ENCODE measurements around the gene ST8SIA1.

The ST8SIA1 gene

DNA sequence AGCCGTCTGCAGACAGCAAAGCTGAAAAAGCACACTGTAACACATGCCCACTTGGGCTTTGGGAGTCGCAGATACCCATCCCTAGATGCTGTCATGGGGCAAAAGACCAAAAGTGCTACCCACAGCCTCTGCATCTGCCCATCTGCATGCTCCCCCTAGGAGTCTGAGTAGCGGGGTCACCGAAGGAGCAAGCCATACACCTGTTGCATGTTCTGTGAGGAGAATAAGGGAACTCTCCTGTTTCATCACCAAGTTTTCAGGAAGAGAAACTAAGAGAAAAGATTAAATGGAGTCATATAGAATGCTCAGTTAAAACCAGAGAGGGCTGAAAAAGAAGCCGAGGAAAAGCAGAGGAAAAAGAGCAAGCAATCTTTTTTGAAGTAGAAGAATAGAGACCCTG, 13.7 kb upstream of the ST8SIA1 start:
- CTCF ChIA-PET = no interaction called here
- POLR2A ChIA-PET = no interaction called here
- TF ChIP-seq SP1 (IDR thresholded peaks at IDR 0.05) (no peak), HDGF (IDR thresholded peaks at IDR 0.05; ENCODE audit: borderline replicate concordance) (no peak), ZNF384 (IDR thresholded peaks at IDR 0.05) (no peak), FOXA1 (IDR thresholded peaks at IDR 0.05) (no peak), SUZ12 (IDR thresholded peaks at IDR 0.05) (no peak)
- TF ChIP-seq, protein P1, sequence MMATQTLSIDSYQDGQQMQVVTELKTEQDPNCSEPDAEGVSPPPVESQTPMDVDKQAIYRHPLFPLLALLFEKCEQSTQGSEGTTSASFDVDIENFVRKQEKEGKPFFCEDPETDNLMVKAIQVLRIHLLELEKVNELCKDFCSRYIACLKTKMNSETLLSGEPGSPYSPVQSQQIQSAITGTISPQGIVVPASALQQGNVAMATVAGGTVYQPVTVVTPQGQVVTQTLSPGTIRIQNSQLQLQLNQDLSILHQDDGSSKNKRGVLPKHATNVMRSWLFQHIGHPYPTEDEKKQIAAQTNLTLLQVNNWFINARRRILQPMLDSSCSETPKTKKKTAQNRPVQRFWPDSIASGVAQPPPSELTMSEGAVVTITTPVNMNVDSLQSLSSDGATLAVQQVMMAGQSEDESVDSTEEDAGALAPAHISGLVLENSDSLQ (IDR thresholded peaks at IDR 0.05) = no peak
- DNase-seq (ENCODE audit: extremely low spot score) = no peak

- ChIA-PET CTCF (no interaction called here), POLR2A (no interaction called here)
- TF ChIP-seq CTBP1 (IDR thresholded peaks at IDR 0.05; ENCODE audit: borderline replicate concordance) = no peak
- TF ChIP-seq NFRKB (IDR thresholded peaks at IDR 0.05) = no peak
- no peak for TF ChIP-seq ZNF384 (IDR thresholded peaks at IDR 0.05)
- TF ChIP-seq FOXA1 (IDR thresholded peaks at IDR 0.05) = no peak
- TF ChIP-seq HDGF (IDR thresholded peaks at IDR 0.05; ENCODE audit: borderline replicate concordance) = no peak
- TF ChIP-seq FOXK2 (IDR thresholded peaks at IDR 0.05) = no peak
- TF ChIP-seq, protein P1 (IDR thresholded peaks at IDR 0.05) = no peak
- DNase-seq (ENCODE audit: extremely low spot score) = no peak
These were observed 5.6 kb upstream of the ST8SIA1 start for GRCh38 chr12:22340143-22340542.

DNA sequence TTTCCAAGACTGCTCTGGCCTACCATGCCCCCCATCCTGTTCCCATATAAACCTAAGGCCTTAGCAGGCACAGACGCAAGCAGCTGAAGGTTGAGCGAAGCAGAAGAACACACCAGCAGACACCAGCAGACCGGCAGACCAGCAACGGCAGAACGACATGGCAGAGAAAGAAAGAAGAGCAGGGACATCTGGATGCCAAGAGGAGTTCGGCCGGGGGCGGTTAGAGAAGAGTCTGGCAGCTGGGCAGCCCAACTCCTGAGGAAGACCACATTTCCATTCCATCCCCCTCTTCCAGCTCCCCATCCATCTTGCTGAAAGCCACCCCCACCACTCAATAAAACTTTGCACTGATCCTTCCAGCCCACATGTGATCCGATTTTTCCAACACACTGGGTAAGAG, 5.2 kb upstream of the ST8SIA1 start:
- ChIA-PET CTCF (no interaction called here), POLR2A (no interaction called here)
- TF ChIP-seq TARDBP (IDR thresholded peaks at IDR 0.05) (no peak), FOXA1 (IDR thresholded peaks at IDR 0.05) (no peak), BHLHE40 (IDR thresholded peaks at IDR 0.05; ENCODE audit: borderline replicate concordance) (no peak), LEF1 (IDR thresholded peaks at IDR 0.05; ENCODE audit: borderline replicate concordance) (no peak), ELF4 (IDR thresholded peaks at IDR 0.05) (no peak), FOXM1 (IDR thresholded peaks at IDR 0.05; ENCODE audit: borderline replicate concordance) (no peak), CTBP1 (IDR thresholded peaks at IDR 0.05; ENCODE audit: borderline replicate concordance) (no peak), NFRKB (IDR thresholded peaks at IDR 0.05) (no peak), L3MBTL2 (conservative IDR thresholded peaks at IDR 0.05) (no peak), SUZ12 (IDR thresholded peaks at IDR 0.05) (no peak), HDGF (IDR thresholded peaks at IDR 0.05; ENCODE audit: borderline replicate concordance) (no peak), ARNT (IDR thresholded peaks at IDR 0.05) (no peak), ZNF384 (IDR thresholded peaks at IDR 0.05) (no peak)
- TF ChIP-seq, protein P1 (IDR thresholded peaks at IDR 0.05) = no peak
- no peak for DNase-seq (ENCODE audit: extremely low spot score)

DNA sequence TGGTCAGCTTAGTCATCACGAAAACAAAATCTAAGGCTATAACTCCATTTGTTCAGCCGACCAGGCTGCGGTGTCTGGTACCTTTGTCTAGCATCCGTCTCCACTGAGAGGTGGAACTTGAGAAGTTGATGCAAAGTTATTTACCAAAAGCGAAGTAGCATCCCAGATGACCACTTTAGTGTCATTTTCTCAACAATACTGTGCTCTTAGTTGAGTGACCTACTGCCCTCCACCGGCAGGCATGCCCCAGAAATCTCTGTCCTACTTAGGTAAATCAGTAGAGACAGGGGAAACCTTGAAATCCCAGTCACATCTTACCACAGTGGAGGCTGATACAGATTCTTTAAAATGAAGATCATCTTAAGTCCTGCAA, 1.3 kb upstream of the ST8SIA1 start:
- DNase-seq (ENCODE audit: extremely low spot score) = no peak
- ChIA-PET CTCF (interaction anchor here (0.6 to 1.2 kb wide), 7 partner anchors 20 to 638 kb away, joined by 3 to 6 read pairs (median 3); no protein-coding TSS in a partner anchor), POLR2A (no interaction called here)
- TF ChIP-seq ZNF384 (IDR thresholded peaks at IDR 0.05) (no peak), CTBP1 (IDR thresholded peaks at IDR 0.05; ENCODE audit: borderline replicate concordance) (no peak), LEF1 (IDR thresholded peaks at IDR 0.05; ENCODE audit: borderline replicate concordance) (no peak), FOXA1 (IDR thresholded peaks at IDR 0.05) (no peak), SP1 (IDR thresholded peaks at IDR 0.05) (no peak), SUZ12 (IDR thresholded peaks at IDR 0.05) (no peak)

DNA sequence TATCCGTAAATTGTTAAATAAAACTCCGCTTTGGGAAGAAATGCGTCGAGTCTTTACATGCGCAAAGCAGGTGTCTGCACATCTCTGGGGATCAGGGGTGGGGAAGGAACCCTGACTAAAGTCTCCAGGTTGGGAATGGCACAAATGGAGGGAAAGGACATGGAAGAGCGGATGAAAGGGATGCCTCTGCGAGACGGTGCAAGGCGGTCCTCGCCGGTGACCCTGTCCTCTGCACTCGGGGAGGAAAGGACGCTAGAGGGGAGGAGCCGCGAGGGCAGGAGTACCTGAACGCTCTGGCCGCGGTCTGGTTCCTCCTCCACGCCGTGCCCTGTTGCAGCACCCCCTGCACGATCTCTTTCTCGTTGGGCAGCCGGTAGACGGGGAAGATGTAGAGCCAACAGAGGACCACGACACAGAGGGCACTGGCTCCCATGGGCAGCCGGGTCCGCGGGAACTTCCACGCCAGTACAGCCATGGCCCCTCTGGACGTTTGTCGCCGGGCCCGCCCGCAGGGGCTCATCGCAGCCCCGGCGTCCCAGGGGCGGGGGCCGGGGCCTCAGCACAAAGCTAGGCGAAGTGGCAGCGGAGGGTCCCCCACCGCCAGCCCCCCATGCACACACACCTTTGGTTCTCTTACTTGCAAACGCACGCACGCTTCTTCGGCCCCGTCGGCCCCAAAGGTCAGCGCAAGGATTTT, 646 bp downstream of the ST8SIA1 start:
- POLR2A ChIA-PET = no interaction called here
- no peak for DNase-seq (ENCODE audit: extremely low spot score)
- TF ChIP-seq L3MBTL2 (conservative IDR thresholded peaks at IDR 0.05) (no peak), CTBP1 (IDR thresholded peaks at IDR 0.05; ENCODE audit: borderline replicate concordance) (no peak), FOXM1 (IDR thresholded peaks at IDR 0.05; ENCODE audit: borderline replicate concordance) (no peak), LEF1 (IDR thresholded peaks at IDR 0.05; ENCODE audit: borderline replicate concordance) (no peak), SP1 (IDR thresholded peaks at IDR 0.05) (no peak), ELF4 (IDR thresholded peaks at IDR 0.05) (no peak), NFRKB (IDR thresholded peaks at IDR 0.05) (no peak), HDGF (IDR thresholded peaks at IDR 0.05; ENCODE audit: borderline replicate concordance) (no peak), FOXA1 (IDR thresholded peaks at IDR 0.05) (no peak), SUZ12 (IDR thresholded peaks at IDR 0.05) (no peak), TARDBP (IDR thresholded peaks at IDR 0.05) (no peak), BHLHE40 (IDR thresholded peaks at IDR 0.05; ENCODE audit: borderline replicate concordance) (no peak), ARNT (IDR thresholded peaks at IDR 0.05) (no peak), FOXK2 (IDR thresholded peaks at IDR 0.05) (no peak), ZNF384 (IDR thresholded peaks at IDR 0.05) (no peak)
- TF ChIP-seq, protein P1 (IDR thresholded peaks at IDR 0.05) = no peak
- CTCF ChIA-PET = no interaction called here

- TF ChIP-seq BHLHE40 (IDR thresholded peaks at IDR 0.05; ENCODE audit: borderline replicate concordance) (no peak), ELF4 (IDR thresholded peaks at IDR 0.05) (no peak), ZNF384 (IDR thresholded peaks at IDR 0.05) (no peak), L3MBTL2 (conservative IDR thresholded peaks at IDR 0.05) (no peak), FOXA1 (IDR thresholded peaks at IDR 0.05) (no peak), TARDBP (IDR thresholded peaks at IDR 0.05) (no peak), SUZ12 (IDR thresholded peaks at IDR 0.05) (no peak), FOXM1 (IDR thresholded peaks at IDR 0.05; ENCODE audit: borderline replicate concordance) (no peak), ARNT (IDR thresholded peaks at IDR 0.05) (no peak), LEF1 (IDR thresholded peaks at IDR 0.05; ENCODE audit: borderline replicate concordance) (no peak), CTBP1 (IDR thresholded peaks at IDR 0.05; ENCODE audit: borderline replicate concordance) (no peak), NFRKB (IDR thresholded peaks at IDR 0.05) (no peak), HDGF (IDR thresholded peaks at IDR 0.05; ENCODE audit: borderline replicate concordance) (no peak), FOXK2 (IDR thresholded peaks at IDR 0.05) (no peak), SP1 (IDR thresholded peaks at IDR 0.05) (no peak)
- TF ChIP-seq, protein P1 (IDR thresholded peaks at IDR 0.05) = no peak
- CTCF ChIA-PET = no interaction called here
- POLR2A ChIA-PET = no interaction called here
- no peak for DNase-seq (ENCODE audit: extremely low spot score)
These were observed 1.3 kb downstream of the ST8SIA1 start for GRCh38 chr12:22333186-22333712.
